GM23248 (cell line): ENCODE measurements around the gene CFAP65.

Source experiments
- EZH2 ChIP-seq: fragments of 200-600 bp; sonication (generic); IDR thresholded peaks from 2 replicates; pipeline ENCODE4 v1.6.1; 2018; ENCODE audit warnings: antibody characterized with exemption, mild to moderate bottlenecking; ENCODE audit not compliant: insufficient read depth, poor library complexity, severe bottlenecking
- EZH2phosphoT487 ChIP-seq: fragments of 200-600 bp; sonication (generic); IDR thresholded peaks from 2 replicates; pipeline ENCODE4 v1.6.1; 2018; ENCODE audit warnings: antibody characterized with exemption, moderate library complexity, mild to moderate bottlenecking, low read depth; ENCODE audit not compliant: insufficient read depth

DNA sequence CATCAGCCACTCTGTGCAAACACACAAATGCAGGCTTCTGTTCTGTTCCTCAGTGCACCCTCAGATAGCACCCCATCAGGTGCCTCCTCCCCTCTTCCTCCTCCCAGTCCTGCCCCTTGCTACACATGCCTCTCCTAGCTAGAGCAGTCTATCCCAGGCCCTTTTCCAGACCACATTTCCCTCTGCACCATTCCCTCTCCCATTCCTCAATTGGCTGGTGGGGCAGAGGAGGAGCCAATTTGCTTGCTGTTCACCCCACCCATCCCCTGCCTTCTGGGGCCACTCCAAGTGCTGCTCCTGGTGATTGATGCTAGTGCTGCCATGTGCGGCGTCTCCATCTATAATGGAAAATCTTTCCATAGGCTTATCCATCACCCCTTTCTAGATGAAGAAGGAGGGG lies 5.4 kb downstream of the CFAP65 start:
- no peak for TF ChIP-seq EZH2phosphoT487
- no peak for TF ChIP-seq EZH2
